ENCODE data around the gene DRD2. TPM values are rescaled to one million over a fixed set of nuclear protein-coding genes. Genes with fewer than 3 reads are reported as not detected.
A peak's percentile ranks its signal among the peaks of the same experiment; 100 is the strongest.

Gene DRD2
- total RNA-seq, 1 experiment from 2014 or later: 0.44 TPM

DNA sequence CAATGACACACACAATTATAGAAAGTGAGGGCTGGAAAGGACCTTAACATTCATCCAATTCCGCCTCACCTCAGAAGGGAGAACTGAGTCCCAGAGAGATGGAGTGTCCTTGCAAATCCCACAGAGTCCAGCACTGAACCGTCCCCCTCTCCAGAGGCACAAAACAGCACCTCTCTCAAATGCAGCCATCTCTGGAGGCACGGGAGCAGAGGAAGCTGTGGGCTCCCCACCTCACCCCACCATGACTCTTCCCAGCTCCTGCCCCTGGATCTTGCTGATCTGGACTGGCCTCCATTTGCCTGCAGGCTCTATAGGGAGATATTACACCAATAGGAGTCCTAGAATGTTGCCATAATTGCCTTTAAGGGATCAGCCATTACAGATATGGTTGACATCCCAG is 1.4 kb upstream of the DRD2 start:
- DNase-seq: no peak
- H3K79me2 ChIP-seq (ENCODE audit: insufficient read depth, low read length): no peaks in the 10 kb centered on the region
- Mint-ChIP-seq H3K27me3 (ENCODE audit: low read depth) (peaks cover 87% of the 10 kb centered on the region), H3K27ac (no peak overlapping the region), H3K4me3 (peak overlapping the region in 1 of 2 experiments; percentile 18; a peak in 1 of 5 replicates), H3K36me3 (ENCODE audit: insufficient read depth in 1 of 3, low read depth in 3 of 3) (no peaks in the 10 kb centered on the region), H3K9me3 (no peaks in the 10 kb centered on the region), H3K4me1 (peaks cover 23 to 39% of the 10 kb centered on the region in 2 experiments)
- no peak overlapping the region for H3K4me2 ChIP-seq (ENCODE audit: insufficient read depth, insufficient read length, low read length)
- H3K4ac ChIP-seq (ENCODE audit: low read depth, low read length): no peak overlapping the region
- H3K27ac ChIP-seq (ENCODE audit: insufficient read length, low read depth, low read length): no peak overlapping the region
- no peak overlapping the region for H2BK20ac ChIP-seq (ENCODE audit: low read depth, low read length, poor library complexity, severe bottlenecking)
- no peak overlapping the region for H2BK12ac ChIP-seq (ENCODE audit: insufficient read length, low read depth, low read length)
- no peak overlapping the region for H4K91ac ChIP-seq (ENCODE audit: insufficient read length, low read depth, low read length)
- H3K27me3 ChIP-seq (ENCODE audit: insufficient read depth, low read length): peaks cover 10% of the 10 kb centered on the region; the same call in 1 of the 2 replicates
- no peak overlapping the region for H3K18ac ChIP-seq (ENCODE audit: insufficient read length, low read depth, low read length)
- no peak overlapping the region for H4K8ac ChIP-seq (replicated peaks; ENCODE audit: insufficient read length, low read depth, low read length)
- no peak overlapping the region for H2BK120ac ChIP-seq (ENCODE audit: low read depth, low read length, poor library complexity, severe bottlenecking)
- no peaks in the 10 kb centered on the region; the same call in none of the 2 replicates for H3K4me1 ChIP-seq (ENCODE audit: insufficient read depth, low read length)
- WGBS (ENCODE audit: extremely low coverage, insufficient read length, low lambda C conversion rate): no CpG with 5 or more reads among the region's 3 CpGs
- no peaks in the 10 kb centered on the region for H3K9me3 ChIP-seq (ENCODE audit: control insufficient read depth, low read depth, low read length)
- no peak overlapping the region for H3K9ac ChIP-seq (ENCODE audit: extremely low read depth, insufficient read length, low read length)
- no peak overlapping the region for H2AFZ ChIP-seq (ENCODE audit: low read length)
- no peak overlapping the region for H3K56ac ChIP-seq (ENCODE audit: insufficient read length, low read depth, low read length)
- no peak overlapping the region for H2BK5ac ChIP-seq (ENCODE audit: insufficient read length, low read length)
- peaks cover 14% of the 10 kb centered on the region for H3K23me2 ChIP-seq (ENCODE audit: insufficient read length, low read depth, low read length, poor library complexity, severe bottlenecking)
- H4K5ac ChIP-seq (ENCODE audit: insufficient read length, low read depth, low read length): no peak overlapping the region
- H3K79me1 ChIP-seq (ENCODE audit: insufficient read depth, low read depth, low read length, poor library complexity, severe bottlenecking): no peaks in the 10 kb centered on the region
- H3K14ac ChIP-seq (ENCODE audit: insufficient read depth, low read length): no peak overlapping the region
- H2AK5ac ChIP-seq (ENCODE audit: insufficient read length, low read length): no peak overlapping the region
- H3K23ac ChIP-seq (ENCODE audit: insufficient read length, low read depth, low read length): no peak overlapping the region
- H3T11ph ChIP-seq (ENCODE audit: low read length): no peak overlapping the region
- TF ChIP-seq, protein P1, sequence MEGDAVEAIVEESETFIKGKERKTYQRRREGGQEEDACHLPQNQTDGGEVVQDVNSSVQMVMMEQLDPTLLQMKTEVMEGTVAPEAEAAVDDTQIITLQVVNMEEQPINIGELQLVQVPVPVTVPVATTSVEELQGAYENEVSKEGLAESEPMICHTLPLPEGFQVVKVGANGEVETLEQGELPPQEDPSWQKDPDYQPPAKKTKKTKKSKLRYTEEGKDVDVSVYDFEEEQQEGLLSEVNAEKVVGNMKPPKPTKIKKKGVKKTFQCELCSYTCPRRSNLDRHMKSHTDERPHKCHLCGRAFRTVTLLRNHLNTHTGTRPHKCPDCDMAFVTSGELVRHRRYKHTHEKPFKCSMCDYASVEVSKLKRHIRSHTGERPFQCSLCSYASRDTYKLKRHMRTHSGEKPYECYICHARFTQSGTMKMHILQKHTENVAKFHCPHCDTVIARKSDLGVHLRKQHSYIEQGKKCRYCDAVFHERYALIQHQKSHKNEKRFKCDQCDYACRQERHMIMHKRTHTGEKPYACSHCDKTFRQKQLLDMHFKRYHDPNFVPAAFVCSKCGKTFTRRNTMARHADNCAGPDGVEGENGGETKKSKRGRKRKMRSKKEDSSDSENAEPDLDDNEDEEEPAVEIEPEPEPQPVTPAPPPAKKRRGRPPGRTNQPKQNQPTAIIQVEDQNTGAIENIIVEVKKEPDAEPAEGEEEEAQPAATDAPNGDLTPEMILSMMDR (conservative IDR thresholded peaks at IDR 0.05): no peak
- no peak overlapping the region for H2BK15ac ChIP-seq (ENCODE audit: low read depth, low read length)
- peaks cover 2% of the 10 kb centered on the region for H4K20me1 ChIP-seq (ENCODE audit: control insufficient read depth, insufficient read depth, insufficient read length)

All from H9 (cell line).